Testis (tissue), 3 donors: Measurements from ENCODE around the gene DNM3. TPM values are rescaled to one million over a fixed set of nuclear protein-coding genes. Genes with fewer than 3 reads are reported as not detected.

Source experiments
- DNase-seq: peaks from one replicate; pipeline ENCODE4 v3.0.0-alpha.2; 2019
- H3K27ac ChIP-seq, 2 donors: fragments of 200-600 bp; sonication (generic); one replicate each; pipeline ENCODE4 v1.5.1; 2019
- H3K27me3 ChIP-seq: fragments of 200-600 bp; sonication (generic); one replicate; pipeline ENCODE4 v1.5.1; 2019
- H3K36me3 ChIP-seq: fragments of 200-600 bp; sonication (generic); one replicate; pipeline ENCODE4 v1.5.1; 2017; ENCODE audit warnings: low read depth; ENCODE audit errors: missing control alignments
- H3K4me1 ChIP-seq: fragments of 200-600 bp; sonication (generic); one replicate; pipeline ENCODE4 v1.5.1; 2019
- H3K4me3 ChIP-seq, 2 donors: fragments of 200-600 bp; sonication (generic); one replicate each; pipeline ENCODE4 v1.5.1; 2017 to 2019
- H3K9me3 ChIP-seq: fragments of 200-600 bp; sonication (generic); one replicate; pipeline ENCODE4 v1.5.1; 2017
- CTCF ChIP-seq, 3 experiments: fragments of 450-650 bp in 2 of 3; fragments of 200-600 bp in 1 of 3; sonication (generic) in 1 of 3; IDR thresholded peaks; one replicate each; pipeline ENCODE4 v1.5.1; 2016 to 2019; ENCODE audit warnings: antibody characterized with exemption in 3 of 3, mild to moderate bottlenecking in 2 of 3, moderate library complexity in 1 of 3
- POLR2A ChIP-seq: fragments of 450-650 bp; IDR thresholded peaks from one replicate; pipeline ENCODE4 v1.6.1; 2017; ENCODE audit warnings: antibody characterized with exemption, mild to moderate bottlenecking, moderate library complexity
- WGBS, 2 donors: methylation state at CpG; one replicate each; pipeline ENCODE4 v1.1.5; 2018; 5-methylcytosine and 5-hydroxymethylcytosine counted together
- intact Hi-C: fragments of 100-400 bp; cut with DNase I; formaldehyde crosslinking; loops from one replicate; pipeline ENCODE4 v1.15.1; 2023; ENCODE audit warnings: low total_unique reads
- polyA plus RNA-seq: library from polyadenylated mRNA; stranded (reverse); fragments of 350-450 nt; fragmentation: Illumina TruSeq; extraction: RNeasy Lipid Tissue Mini Kit (QIAGEN cat#74804); gene quantifications from one replicate; pipeline ENCODE4 v1.2.3, GENCODE V29; 2014; ENCODE audit warnings: low read depth, low replicate concordance; ENCODE audit not compliant: insufficient read depth
- total RNA-seq, 2 donors: library from RNA; depleted of rRNA; stranded (reverse); fragments of >200 nt; gene quantifications; one replicate each; pipeline ENCODE4 v1.2.3, GENCODE V29; 2016

The DNM3 gene
- total and polyA plus RNA-seq, 3 donors from 2014 or later = 4.9 to 10.2 (median 8.4) TPM

- Histone ChIP-seq H3K4me1 (peaks cover 7% of the 10 kb centered on the region), H3K27ac (no peak overlapping the region), H3K27me3 (no peaks in the 10 kb centered on the region), H3K9me3 (no peaks in the 10 kb centered on the region), H3K36me3 (no peaks in the 10 kb centered on the region), H3K4me3 (no peak overlapping the region)
- no peak for DNase-seq
- intact Hi-C loops = no loop called here
- TF ChIP-seq POLR2A (no peak), CTCF (IDR thresholded peaks at IDR 0.05) (no peak)
- WGBS, 2 donors = 89 to 95% methylated on average over 5 of the region's 5 CpGs
Observed at GRCh38 chr1:172324086-172324485, 482.8 kb downstream of the DNM3 start.

- intact Hi-C loops = no loop called here
- TF ChIP-seq POLR2A (no peak), CTCF (IDR thresholded peaks at IDR 0.05) (no peak)
- Histone ChIP-seq H3K27me3 (no peaks in the 10 kb centered on the region), H3K9me3 (no peaks in the 10 kb centered on the region), H3K4me1 (peaks cover 7% of the 10 kb centered on the region), H3K27ac (no peak overlapping the region), H3K4me3 (no peak overlapping the region), H3K36me3 (no peaks in the 10 kb centered on the region)
- 91 to 95% methylated on average over 1 of the region's 1 CpG for WGBS, 2 donors
- DNase-seq = no peak
Observed at GRCh38 chr1:172324761-172325160, 483.5 kb downstream of the DNM3 start.

GRCh38 chr1:172325531-172325930, 484.2 kb downstream of the DNM3 start:
- Histone ChIP-seq H3K9me3 (no peaks in the 10 kb centered on the region), H3K36me3 (no peaks in the 10 kb centered on the region), H3K4me1 (peaks cover 7% of the 10 kb centered on the region), H3K27me3 (no peaks in the 10 kb centered on the region), H3K4me3 (no peak overlapping the region), H3K27ac (no peak overlapping the region)
- TF ChIP-seq CTCF (IDR thresholded peaks at IDR 0.05) = no peak
- TF ChIP-seq POLR2A = no peak
- DNase-seq = no peak
- 64 to 76% methylated on average over 2 of the region's 2 CpGs for WGBS, 2 donors
- intact Hi-C loops = no loop called here

GRCh38 chr1:172326136-172326535, 484.8 kb downstream of the DNM3 start:
- Histone ChIP-seq H3K36me3 (no peaks in the 10 kb centered on the region), H3K27me3 (no peaks in the 10 kb centered on the region), H3K4me1 (peaks cover 7% of the 10 kb centered on the region), H3K27ac (no peak overlapping the region), H3K4me3 (no peak overlapping the region), H3K9me3 (no peaks in the 10 kb centered on the region)
- TF ChIP-seq POLR2A (no peak), CTCF (IDR thresholded peaks at IDR 0.05) (no peak)
- 91 to 92% methylated on average over 2 of the region's 2 CpGs for WGBS, 2 donors
- intact Hi-C loops = no loop called here
- no peak for DNase-seq

GRCh38 chr1:172328266-172328665, 487.0 kb downstream of the DNM3 start:
- no peak overlapping the region for H3K27ac ChIP-seq
- no peak overlapping the region for H3K4me3 ChIP-seq
- H3K27me3 ChIP-seq = no peaks in the 10 kb centered on the region
- TF ChIP-seq CTCF (IDR thresholded peaks at IDR 0.05) (no peak), POLR2A (no peak)
- WGBS, 2 donors = 93 to 95% methylated on average over 4 of the region's 4 CpGs
- H3K36me3 ChIP-seq = no peaks in the 10 kb centered on the region
- no peak for DNase-seq
- no peaks in the 10 kb centered on the region for H3K4me1 ChIP-seq
- intact Hi-C loops = no loop called here
- no peaks in the 10 kb centered on the region for H3K9me3 ChIP-seq
